ENCODE measurements around the gene PTPRK.

- TF ChIP-seq CTCF (IDR thresholded peaks at IDR 0.05), result no peak
- no peak for TF ChIP-seq POLR2A (IDR thresholded peaks at IDR 0.05)
Observed at GRCh38 chr6:128474481-128474880, 45.9 kb downstream of the PTPRK start.

Data from transverse colon (tissue), 3 donors.